ENCODE measurements around the gene CTXND2.

DNA sequence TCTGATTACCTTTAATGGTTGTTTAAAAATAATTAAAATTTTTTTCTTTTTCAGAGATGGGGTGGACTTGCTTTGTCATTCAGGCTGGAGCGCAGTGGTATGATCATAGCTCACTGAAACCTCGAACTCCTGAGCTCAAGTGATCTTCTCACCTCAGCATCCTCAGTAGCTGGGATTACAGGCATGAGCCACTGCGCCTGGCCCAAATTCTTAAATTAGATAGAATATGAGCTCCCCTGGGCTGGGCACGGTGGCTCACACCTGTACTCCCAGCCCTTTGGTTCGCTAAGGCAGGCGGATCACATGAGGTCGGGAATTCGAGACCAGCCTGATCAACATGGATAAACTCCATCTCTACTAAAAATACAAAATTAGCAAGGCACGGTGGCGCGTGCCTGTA, 70.7 kb downstream of the CTXND2 start:
- TF ChIP-seq, protein P1, sequence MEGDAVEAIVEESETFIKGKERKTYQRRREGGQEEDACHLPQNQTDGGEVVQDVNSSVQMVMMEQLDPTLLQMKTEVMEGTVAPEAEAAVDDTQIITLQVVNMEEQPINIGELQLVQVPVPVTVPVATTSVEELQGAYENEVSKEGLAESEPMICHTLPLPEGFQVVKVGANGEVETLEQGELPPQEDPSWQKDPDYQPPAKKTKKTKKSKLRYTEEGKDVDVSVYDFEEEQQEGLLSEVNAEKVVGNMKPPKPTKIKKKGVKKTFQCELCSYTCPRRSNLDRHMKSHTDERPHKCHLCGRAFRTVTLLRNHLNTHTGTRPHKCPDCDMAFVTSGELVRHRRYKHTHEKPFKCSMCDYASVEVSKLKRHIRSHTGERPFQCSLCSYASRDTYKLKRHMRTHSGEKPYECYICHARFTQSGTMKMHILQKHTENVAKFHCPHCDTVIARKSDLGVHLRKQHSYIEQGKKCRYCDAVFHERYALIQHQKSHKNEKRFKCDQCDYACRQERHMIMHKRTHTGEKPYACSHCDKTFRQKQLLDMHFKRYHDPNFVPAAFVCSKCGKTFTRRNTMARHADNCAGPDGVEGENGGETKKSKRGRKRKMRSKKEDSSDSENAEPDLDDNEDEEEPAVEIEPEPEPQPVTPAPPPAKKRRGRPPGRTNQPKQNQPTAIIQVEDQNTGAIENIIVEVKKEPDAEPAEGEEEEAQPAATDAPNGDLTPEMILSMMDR (IDR thresholded peaks at IDR 0.05) = no peak
- no peak for TF ChIP-seq POLR2A (IDR thresholded peaks at IDR 0.05)

All from esophagus squamous epithelium (tissue), 4 donors.